Stimulated activated memory B cell treated with anti-CD40 and anti-IgM and Interleukin-4, amounts not matched to agents 10 μg/mL and 1 μg/mL and 100 μg/mL, for 72 hours (primary cell): ENCODE measurements around the gene MAP3K1.
"Not testable (repeated sequence)": the region's sequence is repeated elsewhere in the genome, so short reads cannot be mapped to it uniquely, and the experiment has no call there.

Experiments used
- ATAC-seq: fragments of 150-1000 bp; cut with Tn5 transposase; 2 replicates; pipeline ENCODE4 v1.10.0; 2021
- H3K27ac Mint-ChIP-seq: one replicate; pipeline ENCODE4 v1.8.0; 2022; ENCODE audit warnings: mild to moderate bottlenecking, mixed read lengths
- H3K27me3 Mint-ChIP-seq: one replicate; pipeline ENCODE4 v1.8.0; 2022; ENCODE audit warnings: mixed read lengths
- H3K36me3 Mint-ChIP-seq: one replicate; pipeline ENCODE4 v1.8.0; 2022; ENCODE audit warnings: mixed read lengths
- H3K4me1 Mint-ChIP-seq: one replicate; pipeline ENCODE4 v1.8.0; 2022; ENCODE audit warnings: mixed read lengths
- H3K4me3 Mint-ChIP-seq: one replicate; pipeline ENCODE4 v1.8.0; 2022; ENCODE audit warnings: mild to moderate bottlenecking, moderate library complexity, mixed read lengths
- H3K9me3 Mint-ChIP-seq: one replicate; pipeline ENCODE4 v1.8.0; 2022; ENCODE audit warnings: mixed read lengths

MAP3K1 gene

GRCh38 chr5:56814963-56815657 lies at the start of gene MAP3K1:
MAP3K1 (plus strand) TSS chr5:56815549; CDS start chr5:56815574, 25 bp downstream.
- H3K4me1 Mint-ChIP-seq, result peaks cover 42% of the 10 kb centered on the region
- ATAC-seq, result peak; percentile 84
- H3K9me3 Mint-ChIP-seq, result no peaks in the 10 kb centered on the region
- H3K27ac Mint-ChIP-seq, result peak within 1 kb of the TSS; percentile 94
- no peaks in the 10 kb centered on the region for H3K36me3 Mint-ChIP-seq
- no peaks in the 10 kb centered on the region for H3K27me3 Mint-ChIP-seq
- peak within 1 kb of the TSS; percentile 93 for H3K4me3 Mint-ChIP-seq

- Mint-ChIP-seq H3K4me3 (peak overlapping the region; percentile 10), H3K36me3 (no peaks in the 10 kb centered on the region), H3K27ac (peak overlapping the region; percentile 73), H3K9me3 (no peaks in the 10 kb centered on the region), H3K4me1 (peaks cover 66% of the 10 kb centered on the region), H3K27me3 (no peaks in the 10 kb centered on the region)
- ATAC-seq, result peak; percentile 67
These were observed 48.4 kb upstream of the MAP3K1 start for GRCh38 chr5:56766926-56767325.

GRCh38 chr5:56769875-56770604 lies 45.3 kb upstream of the MAP3K1 start:
- ATAC-seq, result peak; percentile 69
- Mint-ChIP-seq H3K36me3 (no peaks in the 10 kb centered on the region), H3K4me3 (no peak overlapping the region), H3K4me1 (peaks cover 53% of the 10 kb centered on the region), H3K9me3 (no peaks in the 10 kb centered on the region), H3K27me3 (no peaks in the 10 kb centered on the region), H3K27ac (peak overlapping the region; percentile 63)

- ATAC-seq, result no peak
- peak overlapping the region; percentile 50 for H3K27ac Mint-ChIP-seq
These were observed 42.6 kb upstream of the MAP3K1 start for GRCh38 chr5:56772767-56773166.

GRCh38 chr5:56774957-56775356 lies 40.4 kb upstream of the MAP3K1 start:
- peaks cover 29% of the 10 kb centered on the region for H3K4me1 Mint-ChIP-seq
- H3K4me3 Mint-ChIP-seq, result no peak overlapping the region
- ATAC-seq, result no peak
- H3K27ac Mint-ChIP-seq, result no peak overlapping the region
- no peaks in the 10 kb centered on the region for H3K27me3 Mint-ChIP-seq
- H3K9me3 Mint-ChIP-seq, result peaks cover 4% of the 10 kb centered on the region
- H3K36me3 Mint-ChIP-seq, result peaks cover 8% of the 10 kb centered on the region

More at GRCh38 chr5:56772767-56773166, 42.6 kb upstream of the MAP3K1 start:
- Mint-ChIP-seq H3K36me3 (no peaks in the 10 kb centered on the region), H3K27me3 (no peaks in the 10 kb centered on the region), H3K9me3 (no peaks in the 10 kb centered on the region), H3K4me1 (peaks cover 37% of the 10 kb centered on the region), H3K4me3 (no peak overlapping the region)

GRCh38 chr5:56776212-56776846 lies 39.0 kb upstream of the MAP3K1 start:
- H3K4me3 Mint-ChIP-seq, H3K9me3 Mint-ChIP-seq, H3K27ac Mint-ChIP-seq, ATAC-seq, H3K27me3 Mint-ChIP-seq: not testable (repeated sequence)
- Mint-ChIP-seq H3K4me1 (peaks cover 16% of the 10 kb centered on the region), H3K36me3 (peaks cover 15% of the 10 kb centered on the region)

GRCh38 chr5:56783261-56783660 lies 32.1 kb upstream of the MAP3K1 start:
- Mint-ChIP-seq H3K4me3 (no peak overlapping the region), H3K27me3 (no peaks in the 10 kb centered on the region), H3K9me3 (peaks cover 10% of the 10 kb centered on the region), H3K4me1 (no peaks in the 10 kb centered on the region), H3K27ac (no peak overlapping the region), H3K36me3 (peaks cover 15% of the 10 kb centered on the region)
- no peak for ATAC-seq

GRCh38 chr5:56786346-56786745 lies 29.0 kb upstream of the MAP3K1 start:
- H3K36me3 Mint-ChIP-seq, result no peaks in the 10 kb centered on the region
- H3K4me1 Mint-ChIP-seq, result no peaks in the 10 kb centered on the region
- no peaks in the 10 kb centered on the region for H3K9me3 Mint-ChIP-seq
- H3K4me3 Mint-ChIP-seq, result no peak overlapping the region
- no peak for ATAC-seq
- H3K27ac Mint-ChIP-seq, result no peak overlapping the region
- no peaks in the 10 kb centered on the region for H3K27me3 Mint-ChIP-seq

GRCh38 chr5:56791396-56791795 lies 24.0 kb upstream of the MAP3K1 start:
- no peaks in the 10 kb centered on the region for H3K36me3 Mint-ChIP-seq
- H3K4me1 Mint-ChIP-seq, result no peaks in the 10 kb centered on the region
- no peak overlapping the region for H3K4me3 Mint-ChIP-seq
- peak; percentile 62 for ATAC-seq
- H3K27ac Mint-ChIP-seq, result peak overlapping the region; percentile 37
- peaks cover 2% of the 10 kb centered on the region for H3K9me3 Mint-ChIP-seq
- H3K27me3 Mint-ChIP-seq, result no peaks in the 10 kb centered on the region

- Mint-ChIP-seq H3K4me3 (no peak overlapping the region), H3K27me3 (no peaks in the 10 kb centered on the region), H3K27ac (peak overlapping the region; percentile 38), H3K36me3 (no peaks in the 10 kb centered on the region), H3K9me3 (peaks cover 2% of the 10 kb centered on the region), H3K4me1 (peaks cover 7% of the 10 kb centered on the region)
- no peak for ATAC-seq
These were observed 16.8 kb upstream of the MAP3K1 start for GRCh38 chr5:56798521-56798920.

GRCh38 chr5:56800186-56800585 lies 15.2 kb upstream of the MAP3K1 start:
- Mint-ChIP-seq H3K36me3 (no peaks in the 10 kb centered on the region), H3K4me1 (peaks cover 14% of the 10 kb centered on the region), H3K27me3 (no peaks in the 10 kb centered on the region), H3K4me3 (no peak overlapping the region), H3K27ac (no peak overlapping the region), H3K9me3 (no peaks in the 10 kb centered on the region)
- no peak for ATAC-seq

GRCh38 chr5:56801256-56801655 lies 14.1 kb upstream of the MAP3K1 start:
- no peaks in the 10 kb centered on the region for H3K36me3 Mint-ChIP-seq
- H3K27ac Mint-ChIP-seq, result no peak overlapping the region
- no peaks in the 10 kb centered on the region for H3K9me3 Mint-ChIP-seq

GRCh38 chr5:56802205-56802604 lies 13.1 kb upstream of the MAP3K1 start:
- Mint-ChIP-seq H3K9me3 (no peaks in the 10 kb centered on the region), H3K27me3 (no peaks in the 10 kb centered on the region), H3K36me3 (no peaks in the 10 kb centered on the region), H3K27ac (no peak overlapping the region), H3K4me1 (peaks cover 14% of the 10 kb centered on the region), H3K4me3 (no peak overlapping the region)
- no peak for ATAC-seq

More at GRCh38 chr5:56801256-56801655, 14.1 kb upstream of the MAP3K1 start:
- Mint-ChIP-seq H3K27me3 (no peaks in the 10 kb centered on the region), H3K4me3 (no peak overlapping the region), H3K4me1 (peaks cover 14% of the 10 kb centered on the region)
- no peak for ATAC-seq

- H3K36me3 Mint-ChIP-seq, result no peaks in the 10 kb centered on the region
- no peak overlapping the region for H3K4me3 Mint-ChIP-seq
- H3K27ac Mint-ChIP-seq, result no peak overlapping the region
- no peaks in the 10 kb centered on the region for H3K9me3 Mint-ChIP-seq
- no peak for ATAC-seq
- peaks cover 22% of the 10 kb centered on the region for H3K4me1 Mint-ChIP-seq
- no peaks in the 10 kb centered on the region for H3K27me3 Mint-ChIP-seq
These were observed 12.3 kb upstream of the MAP3K1 start for GRCh38 chr5:56803025-56803424.

- no peak overlapping the region for H3K4me3 Mint-ChIP-seq
- H3K27ac Mint-ChIP-seq, result no peak overlapping the region
- no peaks in the 10 kb centered on the region for H3K9me3 Mint-ChIP-seq
- H3K4me1 Mint-ChIP-seq, result peaks cover 26% of the 10 kb centered on the region
- no peaks in the 10 kb centered on the region for H3K27me3 Mint-ChIP-seq
- no peak for ATAC-seq
- no peaks in the 10 kb centered on the region for H3K36me3 Mint-ChIP-seq
These were observed 11.5 kb upstream of the MAP3K1 start for GRCh38 chr5:56803894-56804293.
